IMR-90 (cell line): Measurements from ENCODE around the gene EGFR. TPM values are rescaled to one million over a fixed set of nuclear protein-coding genes. Genes with fewer than 3 reads are reported as not detected.
A peak's percentile ranks its signal among the peaks of the same experiment; 100 is the strongest.

Experiments used
- ATAC-seq: fragments of 200-7000 bp; cut with Tn5 transposase; 2 replicates; pipeline ENCODE4 v1.9.1; 2020; ENCODE audit warnings: low read depth, mild to moderate bottlenecking, moderate library complexity
- BruUV-seq: library from RNA; stranded (reverse); fragments of 400-500 nt; replicated peaks from 2 replicates; lab custom pipeline; 2021; lab: Mats Ljungman, UMichigan
- CTCF ChIA-PET: fragments of 300-600 bp; formaldehyde crosslinking; extraction: SDS; loops from one replicate; lab custom pipeline; 2021; ENCODE audit warnings: antibody characterized with exemption; lab: Yijun Ruan, JAX
- POLR2A ChIA-PET: fragments of 300-600 bp; sonication (Branson Sonifier 250); formaldehyde crosslinking; loops from one replicate; lab custom pipeline; 2022; ENCODE audit warnings: antibody characterized with exemption; ENCODE audit not compliant: unreplicated experiment; lab: Charles Lee
- DNase-seq: peaks from one replicate; pipeline ENCODE4 v3.0.0; 2013
- H2AFZ ChIP-seq: replicated peaks from 2 replicates; pipeline ENCODE3; 2013; ENCODE audit warnings: low read length, mild to moderate bottlenecking; ENCODE audit not compliant: poor library complexity
- H2AK5ac ChIP-seq: 2 replicates; pipeline ENCODE4 v1.6.1; 2013; ENCODE audit warnings: low read depth, low read length, inconsistent platforms
- H2AK9ac ChIP-seq: replicated peaks from 2 replicates; pipeline ENCODE3; 2013; ENCODE audit warnings: mild to moderate bottlenecking, low read depth, low read length, moderate library complexity; ENCODE audit not compliant: poor library complexity
- H2BK120ac ChIP-seq: 2 replicates; pipeline ENCODE4 v1.6.1; 2013; ENCODE audit warnings: low read depth, low read length, inconsistent platforms
- H2BK15ac ChIP-seq: 3 replicates; pipeline ENCODE4 v1.6.1; 2013; ENCODE audit warnings: low read depth, low read length, inconsistent platforms
- H2BK20ac ChIP-seq: 2 replicates; pipeline ENCODE4 v1.6.1; 2013; ENCODE audit warnings: low read depth, mild to moderate bottlenecking, inconsistent platforms, low read length, moderate library complexity
- H2BK5ac ChIP-seq: 2 replicates; pipeline ENCODE4 v1.6.1; 2013; ENCODE audit warnings: mild to moderate bottlenecking, low read depth, low read length, inconsistent platforms; ENCODE audit not compliant: poor library complexity, severe bottlenecking
- H3K14ac ChIP-seq: replicated peaks from 2 replicates; pipeline ENCODE4 v1.6.1; 2013; ENCODE audit warnings: low read depth, low read length, inconsistent platforms
- H3K18ac ChIP-seq: 2 replicates; pipeline ENCODE4 v1.6.1; 2013; ENCODE audit warnings: low read depth, low read length, control low read depth
- H3K23ac ChIP-seq: 2 replicates; pipeline ENCODE4 v1.6.1; 2013; ENCODE audit warnings: low read depth, low read length, inconsistent platforms
- H3K27ac ChIP-seq: 2 replicates; pipeline ENCODE4 v1.5.1; 2013; ENCODE audit warnings: mild to moderate bottlenecking, control low read depth, low read length; ENCODE audit not compliant: insufficient read depth
- H3K27me3 ChIP-seq: 2 replicates; pipeline ENCODE4 v1.6.1; 2013; ENCODE audit warnings: low read length; ENCODE audit not compliant: control insufficient read depth, insufficient read depth
- H3K36me3 ChIP-seq: 2 replicates; pipeline ENCODE4 v1.6.1; 2013; ENCODE audit warnings: low read length, mixed read lengths; ENCODE audit not compliant: control insufficient read depth, insufficient read depth
- H3K4ac ChIP-seq: 2 replicates; pipeline ENCODE4 v1.6.1; 2013; ENCODE audit warnings: low read depth, low read length, inconsistent platforms
- H3K4me1 ChIP-seq: 2 replicates; pipeline ENCODE4 v1.6.1; 2013; ENCODE audit warnings: low read length, mixed read lengths; ENCODE audit not compliant: control insufficient read depth, insufficient read depth
- H3K4me2 ChIP-seq: 2 replicates; pipeline ENCODE4 v1.6.1; 2013; ENCODE audit warnings: low read depth, mild to moderate bottlenecking, control low read depth, low read length, moderate library complexity
- H3K4me3 ChIP-seq: 2 replicates; pipeline ENCODE4 v1.5.1; 2013; ENCODE audit warnings: low read depth, mild to moderate bottlenecking, control low read depth, low read length, moderate library complexity; ENCODE audit not compliant: insufficient read depth
- H3K56ac ChIP-seq: 2 replicates; pipeline ENCODE4 v1.6.1; 2013; ENCODE audit warnings: low read length, inconsistent platforms; ENCODE audit not compliant: insufficient read depth; ENCODE audit errors: extremely low read depth
- H3K79me1 ChIP-seq, 2 experiments: 2 replicates each; pipeline ENCODE4 v1.6.1; 2013; ENCODE audit warnings: low read length in 2 of 2, inconsistent platforms in 1 of 2, low read depth in 1 of 2
- H3K9ac ChIP-seq: 2 replicates; pipeline ENCODE4 v1.6.1; 2013; ENCODE audit warnings: low read depth, low read length, control low read depth
- H3K9me1 ChIP-seq: 2 replicates; pipeline ENCODE4 v1.6.1; 2013; ENCODE audit warnings: low read length, inconsistent platforms; ENCODE audit not compliant: insufficient read depth
- H3K9me3 ChIP-seq: 2 replicates; pipeline ENCODE4 v1.6.1; 2013; ENCODE audit warnings: low read length; ENCODE audit not compliant: control insufficient read depth, insufficient read depth
- H4K20me1 ChIP-seq: 2 replicates; pipeline ENCODE4 v1.6.1; 2013; ENCODE audit warnings: low read length, inconsistent platforms; ENCODE audit not compliant: insufficient read depth
- H4K5ac ChIP-seq: 2 replicates; pipeline ENCODE4 v1.6.1; 2013; ENCODE audit warnings: mild to moderate bottlenecking, low read depth, low read length, control low read depth
- H4K8ac ChIP-seq, 2 experiments: 2 replicates each; pipeline ENCODE4 v1.6.1; 2013; ENCODE audit warnings: low read depth in 2 of 2, low read length in 2 of 2, control low read depth in 1 of 2, inconsistent platforms in 1 of 2
- H4K91ac ChIP-seq: 2 replicates; pipeline ENCODE4 v1.6.1; 2013; ENCODE audit warnings: low read depth, low read length, inconsistent platforms; ENCODE audit not compliant: insufficient read depth
- BHLHE40 ChIP-seq: fragments of 150-350 bp; IDR thresholded peaks from 2 replicates; pipeline ENCODE4 v1.6.1; 2016; ENCODE audit warnings: mild to moderate bottlenecking, low read depth, low read length
- CHD1 ChIP-seq: IDR thresholded peaks from 2 replicates; pipeline ENCODE4 v1.6.1; 2012; ENCODE audit warnings: low read depth, low read length, improper control_type of control experiment
- CTCF ChIP-seq: conservative IDR thresholded peaks from 2 replicates; pipeline ENCODE4 v1.5.1; 2012; ENCODE audit warnings: mild to moderate bottlenecking, low read depth, low read length, improper control_type of control experiment
- FOS ChIP-seq: fragments of 150-350 bp; IDR thresholded peaks from 2 replicates; pipeline ENCODE4 v1.6.1; 2016; ENCODE audit warnings: low read depth, low read length
- MAFK ChIP-seq: IDR thresholded peaks from 2 replicates; pipeline ENCODE4 v1.6.1; 2012; ENCODE audit warnings: low read depth, low read length, improper control_type of control experiment
- MXI1 ChIP-seq: IDR thresholded peaks from 2 replicates; pipeline ENCODE4 v1.6.1; 2012; ENCODE audit warnings: low read depth, mild to moderate bottlenecking, low read length, moderate library complexity, borderline replicate concordance
- NFE2L2 ChIP-seq: fragments of 150-350 bp; IDR thresholded peaks from 2 replicates; pipeline ENCODE4 v1.6.1; 2016; ENCODE audit warnings: low read depth, mild to moderate bottlenecking, low read length
- POLR2A ChIP-seq: IDR thresholded peaks from 2 replicates; pipeline ENCODE4 v1.6.1; 2012; ENCODE audit warnings: mild to moderate bottlenecking, low read depth, low read length
- RAD21 ChIP-seq: IDR thresholded peaks from 2 replicates; pipeline ENCODE4 v1.6.1; 2012; ENCODE audit warnings: low read length, improper control_type of control experiment
- RCOR1 ChIP-seq: IDR thresholded peaks from 2 replicates; pipeline ENCODE4 v1.6.1; 2012; ENCODE audit warnings: mild to moderate bottlenecking, low read length, improper control_type of control experiment; ENCODE audit not compliant: insufficient replicate concordance
- RFX5 ChIP-seq: IDR thresholded peaks from 2 replicates; pipeline ENCODE4 v1.8.0; 2012; ENCODE audit warnings: low read depth, mild to moderate bottlenecking, low read length, moderate library complexity
- SMC3 ChIP-seq: fragments of 150-350 bp; IDR thresholded peaks from 2 replicates; pipeline ENCODE4 v1.6.1; 2016; ENCODE audit warnings: low read depth, mild to moderate bottlenecking, antibody characterized with exemption, low read length, moderate library complexity
- USF2 ChIP-seq: fragments of 150-350 bp; IDR thresholded peaks from 2 replicates; pipeline ENCODE4 v1.6.1; 2017; ENCODE audit warnings: mild to moderate bottlenecking, antibody characterized with exemption, low read length, low read depth
- WGBS, 2 experiments: methylation state at CpG; one replicate each; pipeline versions ENCODE4 v1.1.5 to v1.1.7; 2013; ENCODE audit warnings: missing lambda C conversion rate in 2 of 2; ENCODE audit not compliant: insufficient read length in 1 of 2; ENCODE audit errors: extremely low coverage in 2 of 2; 5-methylcytosine and 5-hydroxymethylcytosine counted together
- dilution Hi-C: fragments of 300-500 bp; cut with HindIII; formaldehyde crosslinking; loops from one replicate; pipeline ENCODE4 v1.14.3; 2018; ENCODE audit warnings: low sequenced_read_pairs; ENCODE audit not compliant: unreplicated experiment
- in situ Hi-C: fragments of 300-500 bp; cut with MboI; formaldehyde crosslinking; loops from 3 replicates; pipeline ENCODE4 v1.14.3; 2019; ENCODE audit warnings: low sequenced_read_pairs, inconsistent platforms, mixed read lengths
- intact Hi-C: fragments of 100-400 bp; cut with micrococcal nuclease; formaldehyde crosslinking; loops from 2 replicates; pipeline ENCODE4 v1.10.0; 2022
- polyA plus RNA-seq, 3 experiments: library from polyadenylated mRNA; depleted of rRNA; stranded (reverse); fragments of >200 nt; gene quantifications; 2 replicates each; pipeline ENCODE4 v1.2.3, GENCODE V29; 2012; ENCODE audit warnings: low replicate concordance in 1 of 3
- total RNA-seq: library from RNA; depleted of rRNA; stranded (reverse); fragments of >200 nt; gene quantifications from 2 replicates; pipeline ENCODE4 v1.2.3, GENCODE V29; 2012

The EGFR gene
- total and polyA plus RNA-seq, 2 of the 4 experiments (the other 2 are of a cell fraction), result 36.9 to 60.4 TPM

GRCh38 chr7:55212838-55213237 lies 194.0 kb downstream of the EGFR start:
- no peak for DNase-seq
- peaks cover 24% of the 10 kb centered on the region for H3K4me1 ChIP-seq
- dilution Hi-C loops, result no loop called here
- H3K9me1 ChIP-seq, result peaks cover 26% of the 10 kb centered on the region
- in situ Hi-C loops, result no loop called here
- H3K9me3 ChIP-seq, result no peaks in the 10 kb centered on the region
- no peak overlapping the region for H3K4me3 ChIP-seq
- H2AK5ac ChIP-seq, result no peak overlapping the region
- H4K20me1 ChIP-seq, result no peaks in the 10 kb centered on the region
- peak overlapping the region; percentile 41; the same call in 1 of the 2 replicates for H4K91ac ChIP-seq
- H3K27ac ChIP-seq, result no peak overlapping the region
- no peak overlapping the region for H3K56ac ChIP-seq
- no peak overlapping the region for H4K5ac ChIP-seq
- ChIA-PET POLR2A (no interaction called here), CTCF (interaction anchor here (0.6 kb wide), 1 partner anchor 109 kb away, joined by 3 read pairs; no protein-coding TSS in a partner anchor)
- intact Hi-C loops, result loop anchor here (5.0 kb wide), 1 partner anchor 34 kb away; no protein-coding TSS in a partner anchor
- TF ChIP-seq RFX5, result no peak
- no peak for TF ChIP-seq POLR2A
- TF ChIP-seq USF2, result no peak
- no peak for TF ChIP-seq CHD1
- no peak for TF ChIP-seq CTCF
- TF ChIP-seq MXI1, result no peak
- no peak for TF ChIP-seq MAFK
- no peak for TF ChIP-seq FOS
- TF ChIP-seq BHLHE40, result no peak
- no peak for TF ChIP-seq NFE2L2
- TF ChIP-seq RCOR1, result no peak
- TF ChIP-seq RAD21, result no peak
- TF ChIP-seq SMC3, result no peak
- H4K8ac ChIP-seq, result no peak overlapping the region
- H3K14ac ChIP-seq, result no peak overlapping the region
- no TSS peak for BruUV-seq
- H2AK9ac ChIP-seq, result no peak overlapping the region
- ATAC-seq, result no peak
- no peak overlapping the region for H2AFZ ChIP-seq
- H3K4me2 ChIP-seq, result no peak overlapping the region
- no peak overlapping the region for H3K23ac ChIP-seq
- no peak overlapping the region for H2BK15ac ChIP-seq
- H3K9ac ChIP-seq, result no peak overlapping the region
- no peak overlapping the region for H2BK20ac ChIP-seq
- H3K79me1 ChIP-seq, result peaks cover 4 to 22% of the 10 kb centered on the region in 2 experiments; a peak in 2 of 4 replicates
- 92% methylated on average over 5 of the region's 10 CpGs; no CpG with 5 or more reads in 1 of the 2 experiments for WGBS, 2 experiments
- no peaks in the 10 kb centered on the region for H3K27me3 ChIP-seq
- peak overlapping the region; percentile 2; the same call in 1 of the 2 replicates for H3K4ac ChIP-seq
- H2BK120ac ChIP-seq, result no peak overlapping the region
- H3K36me3 ChIP-seq, result peaks cover 19% of the 10 kb centered on the region
- no peak overlapping the region for H2BK5ac ChIP-seq
- H3K18ac ChIP-seq, result no peak overlapping the region
